Stimulated activated CD8-positive, alpha-beta memory T cell treated with anti-CD3 and anti-CD28 coated beads, Interleukin-15, amount 100 ng/mL, for 24 hours (primary cell): ENCODE measurements around the gene CD177.
"Not testable (repeated sequence)": the region's sequence is repeated elsewhere in the genome, so short reads cannot be mapped to it uniquely, and the experiment has no call there.

Experiments
- DNase-seq: peaks from one replicate; pipeline ENCODE4 v3.0.0-alpha.2; 2020; ENCODE audit warnings: low read depth

CD177 gene, protein sequence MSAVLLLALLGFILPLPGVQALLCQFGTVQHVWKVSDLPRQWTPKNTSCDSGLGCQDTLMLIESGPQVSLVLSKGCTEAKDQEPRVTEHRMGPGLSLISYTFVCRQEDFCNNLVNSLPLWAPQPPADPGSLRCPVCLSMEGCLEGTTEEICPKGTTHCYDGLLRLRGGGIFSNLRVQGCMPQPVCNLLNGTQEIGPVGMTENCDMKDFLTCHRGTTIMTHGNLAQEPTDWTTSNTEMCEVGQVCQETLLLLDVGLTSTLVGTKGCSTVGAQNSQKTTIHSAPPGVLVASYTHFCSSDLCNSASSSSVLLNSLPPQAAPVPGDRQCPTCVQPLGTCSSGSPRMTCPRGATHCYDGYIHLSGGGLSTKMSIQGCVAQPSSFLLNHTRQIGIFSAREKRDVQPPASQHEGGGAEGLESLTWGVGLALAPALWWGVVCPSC

DNA sequence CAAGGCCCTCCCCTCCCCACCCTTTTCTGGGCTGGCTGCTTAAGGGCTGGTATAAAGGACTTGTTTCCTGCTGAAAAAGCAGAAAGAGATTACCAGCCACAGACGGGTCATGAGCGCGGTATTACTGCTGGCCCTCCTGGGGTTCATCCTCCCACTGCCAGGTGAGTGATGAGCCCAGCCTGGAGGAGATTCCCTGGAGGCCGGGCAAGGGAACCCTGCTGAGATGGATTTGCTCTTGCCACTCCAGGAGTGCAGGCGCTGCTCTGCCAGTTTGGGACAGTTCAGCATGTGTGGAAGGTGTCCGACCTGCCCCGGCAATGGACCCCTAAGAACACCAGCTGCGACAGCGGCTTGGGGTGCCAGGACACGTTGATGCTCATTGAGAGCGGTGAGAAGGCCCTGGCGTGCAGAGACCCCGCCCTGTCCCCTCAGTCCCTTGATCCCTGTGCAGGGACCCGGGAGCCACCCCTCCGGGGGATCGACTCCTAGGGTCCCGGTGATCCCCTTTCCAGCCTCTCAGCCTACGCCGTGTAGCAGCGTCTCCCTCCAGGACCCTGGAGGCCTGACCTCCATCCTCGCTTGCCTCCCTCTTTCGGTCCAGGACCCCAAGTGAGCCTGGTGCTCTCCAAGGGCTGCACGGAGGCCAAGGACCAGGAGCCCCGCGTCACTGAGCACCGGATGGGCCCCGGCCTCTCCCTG is at the start of gene CD177:
Gene CD177, plus strand, starts transcription at position 81 of the 699 bp plus-strand sequence. Its CDS starts 29 bp downstream, at position 110.
- no peak for DNase-seq

DNA sequence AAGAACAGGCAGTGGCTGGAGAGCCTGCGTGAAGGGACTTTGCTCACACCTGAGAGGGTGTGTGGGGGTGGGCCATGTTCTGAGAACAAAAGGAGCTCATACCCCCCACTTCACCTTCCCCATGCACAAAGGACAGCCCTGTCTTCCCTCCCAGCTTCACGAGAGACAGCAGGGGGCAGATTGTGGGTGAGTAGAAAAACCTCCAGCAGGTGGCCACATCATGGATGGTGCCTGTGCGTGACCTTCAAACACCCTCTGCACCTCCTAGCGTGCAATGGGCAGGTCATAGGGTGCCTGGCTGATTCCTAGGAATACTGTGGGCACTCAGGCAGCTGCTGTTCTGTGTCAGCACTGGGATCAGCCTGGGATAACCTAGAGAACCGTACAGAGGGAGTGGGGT is 47.8 kb upstream of the CD177 start:
- DNase-seq, result no peak

DNA sequence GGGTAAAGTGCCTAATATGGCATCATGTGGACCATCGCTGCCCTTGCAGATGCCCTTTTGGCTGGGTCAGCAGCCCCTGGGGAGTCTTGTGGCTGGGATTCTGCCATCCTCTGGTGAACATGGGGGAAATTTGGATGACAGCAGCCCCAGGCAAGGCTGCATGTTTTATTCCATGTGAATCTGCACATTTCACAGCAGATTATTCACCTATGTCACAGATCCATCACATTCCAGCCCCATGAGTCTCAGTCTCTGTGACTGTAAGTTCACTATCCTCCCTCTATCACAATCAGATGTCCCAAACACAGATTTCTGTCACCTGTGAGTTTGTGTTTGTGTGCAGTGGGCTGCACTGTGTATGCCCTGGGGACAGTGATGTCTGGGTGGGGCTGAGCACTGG is 47.4 kb upstream of the CD177 start:
- no peak for DNase-seq

DNA sequence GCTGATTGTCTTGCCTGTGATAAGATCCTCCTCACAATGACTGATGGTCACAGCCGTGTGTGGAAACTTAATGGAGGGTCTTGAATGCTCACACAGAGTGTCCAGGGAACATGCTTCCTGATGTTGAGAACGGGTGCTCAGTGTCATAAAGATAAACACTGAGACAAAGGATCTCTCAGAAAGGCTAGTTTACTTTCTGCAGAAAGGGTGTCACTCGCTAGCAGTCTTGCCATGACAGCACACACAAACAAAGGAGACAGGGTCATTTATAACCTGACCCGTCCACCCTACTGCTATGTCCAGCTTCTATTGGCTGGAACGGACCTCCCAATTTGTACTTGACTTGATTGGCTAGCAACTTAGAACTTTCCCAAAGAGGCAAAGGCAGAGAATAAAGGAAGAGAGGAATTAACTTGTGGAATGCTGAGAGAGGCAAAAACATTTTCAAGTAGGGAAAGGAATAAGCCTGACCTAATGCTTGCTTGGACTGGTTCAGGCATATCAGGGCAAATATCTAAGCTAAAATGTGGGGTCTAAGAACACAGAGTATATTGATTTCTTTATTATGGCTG is 45.2 kb upstream of the CD177 start:
- DNase-seq, result no peak

DNA sequence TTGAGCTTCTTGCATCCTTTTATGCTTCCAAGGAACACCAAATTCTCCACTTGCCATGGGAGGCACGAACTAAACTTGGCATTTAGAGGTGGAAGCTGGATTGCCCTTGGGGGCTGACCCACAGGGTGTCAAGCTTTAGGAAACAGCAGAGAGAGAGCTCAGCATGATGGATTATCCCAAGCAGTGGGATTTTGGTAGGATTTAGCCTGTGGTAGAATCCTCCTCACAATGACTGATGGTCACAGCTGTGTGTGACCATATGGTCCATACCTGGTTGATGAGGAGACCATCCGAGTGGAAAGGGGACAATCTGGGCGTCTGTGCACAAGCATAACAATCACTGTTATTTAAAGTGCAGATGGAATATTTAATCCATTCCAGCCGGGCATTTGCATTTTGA is 44.0 kb upstream of the CD177 start:
- DNase-seq, result no peak

DNA sequence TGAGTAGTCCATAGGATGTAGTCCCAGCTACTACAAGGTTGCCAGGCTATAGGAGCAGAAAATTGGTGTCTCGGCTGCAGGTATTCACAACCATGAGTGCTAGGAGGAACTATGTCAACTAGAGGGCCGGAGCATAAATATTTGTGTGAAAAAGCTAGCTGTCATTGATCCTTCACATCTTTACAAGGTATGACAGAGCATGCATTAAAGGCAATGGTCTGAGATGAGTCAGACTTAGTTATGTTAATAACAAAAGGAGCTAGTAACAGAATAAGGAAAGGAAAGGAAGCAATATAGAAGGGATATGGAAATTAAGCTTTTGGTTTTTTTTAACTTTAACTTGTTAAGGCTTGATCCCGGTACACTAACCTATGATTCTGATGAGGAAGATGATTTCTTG is 43.3 kb upstream of the CD177 start:
- DNase-seq, result no peak

DNA sequence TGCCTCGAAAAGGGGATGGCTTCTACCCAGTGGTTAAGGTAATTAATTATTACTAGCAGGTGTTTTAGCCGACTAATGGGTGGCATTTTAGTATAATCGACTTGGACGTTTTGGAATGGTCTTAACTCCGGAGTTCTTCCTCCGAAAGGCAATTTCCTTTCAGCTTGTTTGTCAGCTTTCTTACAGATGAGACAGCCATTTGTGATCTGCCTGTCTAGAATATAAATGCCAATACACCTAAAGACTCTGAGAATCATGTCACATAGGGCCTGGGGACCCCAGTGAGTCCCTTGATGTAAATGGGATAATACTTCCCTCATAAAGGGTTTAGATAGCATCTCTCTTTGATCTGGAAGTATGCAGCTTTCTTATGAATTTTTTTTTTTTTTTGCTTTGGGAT is 42.2 kb upstream of the CD177 start:
- no peak for DNase-seq

DNA sequence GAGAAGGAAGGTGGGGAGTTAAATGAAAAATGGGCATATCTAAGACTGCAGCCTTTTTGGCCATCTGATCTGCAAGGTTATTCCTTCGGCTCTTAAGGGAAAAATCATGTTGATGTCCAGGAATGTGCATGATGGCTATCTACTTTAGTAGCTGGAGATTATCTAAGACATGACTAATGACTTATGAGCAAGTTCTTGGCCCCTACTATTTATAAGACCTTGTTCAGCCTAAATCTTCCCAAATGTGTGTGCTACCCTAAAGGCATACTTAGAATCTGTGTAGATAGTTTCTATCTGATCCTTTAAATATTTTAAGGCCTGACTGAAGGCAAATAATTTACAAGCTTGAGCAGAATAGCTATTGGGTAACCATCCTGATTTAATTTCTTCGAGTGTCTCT is 41.8 kb upstream of the CD177 start:
- DNase-seq, result no peak

DNA sequence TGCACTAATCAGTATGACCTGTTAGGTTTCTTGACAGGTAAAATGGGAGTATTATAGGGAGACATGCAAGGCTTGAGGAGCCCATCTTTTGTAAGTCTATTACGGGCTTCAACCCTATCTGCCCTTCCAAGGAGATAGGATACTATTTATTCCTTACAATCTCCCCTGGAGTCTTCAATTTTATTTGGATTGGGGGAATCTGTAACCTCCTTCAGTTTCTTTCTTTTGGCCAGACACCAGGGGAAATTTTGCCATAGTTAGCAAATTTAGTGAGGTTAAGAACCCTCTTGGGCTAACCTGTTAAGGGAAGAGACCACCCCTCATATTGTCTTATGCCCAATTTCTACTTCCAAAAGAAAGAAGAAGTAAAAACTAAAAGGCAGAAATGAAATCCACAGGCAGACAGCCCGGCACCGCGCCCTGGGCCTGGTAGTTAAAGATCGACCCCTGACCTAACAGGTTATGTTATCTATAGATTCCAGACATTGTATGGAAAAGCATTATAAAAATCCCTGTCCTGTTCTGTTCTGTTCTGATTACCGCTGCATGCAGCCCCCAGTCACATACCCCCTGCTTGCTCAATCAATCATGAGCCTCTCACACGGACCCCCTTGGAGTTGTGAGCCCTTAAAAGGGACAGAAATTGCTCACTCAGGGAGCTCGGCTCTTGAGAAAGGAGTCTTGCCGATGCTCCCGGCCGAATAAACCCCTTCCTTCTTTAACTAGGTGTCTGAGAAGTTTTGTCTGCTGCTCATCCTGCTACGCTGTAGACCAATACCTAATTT is 39.6 kb upstream of the CD177 start:
- no peak for DNase-seq

DNA sequence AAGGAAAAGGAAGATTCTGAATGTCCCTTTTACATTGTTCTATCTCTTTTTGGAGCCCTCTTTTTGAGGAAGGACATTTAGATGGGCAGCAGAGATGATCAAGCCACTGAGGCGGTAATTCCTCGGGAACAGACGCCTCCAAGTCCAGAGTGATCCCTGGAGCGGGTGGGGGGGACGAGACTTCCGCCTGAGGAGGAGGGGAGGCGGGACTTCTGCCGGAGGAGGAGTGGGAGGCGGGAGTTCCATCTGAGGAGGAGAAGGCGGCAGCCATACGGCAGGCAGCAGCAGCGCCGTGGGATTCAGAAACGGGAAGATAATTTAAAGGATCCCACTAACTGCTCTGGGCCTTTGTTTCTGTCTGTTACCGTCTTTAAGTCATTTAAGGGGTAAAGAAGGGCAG is 37.6 kb upstream of the CD177 start:
- DNase-seq, result no peak

DNA sequence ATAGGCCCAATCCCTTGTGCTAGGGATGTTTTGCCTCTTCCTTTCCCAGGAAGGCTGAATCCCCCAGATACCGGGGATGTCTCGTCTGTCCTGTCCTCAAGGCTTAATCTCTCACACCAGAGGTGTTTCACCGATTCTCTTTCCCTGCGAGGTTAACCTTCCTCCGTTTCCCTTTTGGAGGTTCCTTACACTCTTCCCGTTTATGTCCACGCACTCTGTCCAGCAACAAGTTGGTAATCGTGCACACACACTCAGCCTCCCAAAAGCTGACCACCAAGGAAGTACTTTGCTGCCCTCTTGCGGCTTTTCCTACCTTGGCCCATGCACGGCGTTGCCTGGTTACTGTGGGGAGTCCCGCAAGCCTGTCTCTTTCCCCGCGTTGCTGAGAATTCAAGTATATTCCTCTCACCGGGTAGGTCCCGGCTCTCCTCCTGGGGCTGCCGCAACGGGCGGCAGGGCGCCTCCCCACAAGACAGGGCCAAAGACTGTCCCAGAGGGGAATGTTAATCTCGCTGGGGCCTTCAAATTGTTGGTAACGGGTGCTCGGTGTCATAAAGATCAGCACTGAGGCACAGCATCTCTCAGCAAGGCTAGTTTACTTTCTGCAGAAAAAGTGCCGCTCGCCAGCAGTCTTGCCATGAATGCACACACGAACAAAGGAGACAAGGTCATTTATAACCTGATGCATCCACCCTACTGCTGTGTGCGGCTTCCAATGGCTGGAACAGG is 36.7 kb upstream of the CD177 start:
- no peak for DNase-seq

DNA sequence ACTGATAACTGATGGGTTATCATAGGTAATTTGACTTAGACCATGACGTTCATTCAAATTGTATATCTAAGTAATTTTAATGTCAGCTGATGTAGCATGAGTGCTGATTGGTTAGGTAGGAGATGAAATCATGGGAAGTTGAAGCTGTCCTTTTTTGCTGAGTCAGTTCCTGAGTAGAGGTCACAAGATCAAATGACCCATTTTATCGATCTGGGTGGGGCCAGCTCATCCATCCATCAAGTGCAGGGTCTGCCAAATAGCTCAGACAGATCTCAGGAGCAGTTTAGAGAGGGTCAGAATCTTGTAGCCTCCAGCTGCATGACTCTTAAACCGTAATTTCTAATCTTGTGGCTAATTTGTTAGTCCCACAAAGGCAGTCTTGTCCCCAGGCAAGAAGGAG is 35.3 kb upstream of the CD177 start:
- DNase-seq, result no peak

DNA sequence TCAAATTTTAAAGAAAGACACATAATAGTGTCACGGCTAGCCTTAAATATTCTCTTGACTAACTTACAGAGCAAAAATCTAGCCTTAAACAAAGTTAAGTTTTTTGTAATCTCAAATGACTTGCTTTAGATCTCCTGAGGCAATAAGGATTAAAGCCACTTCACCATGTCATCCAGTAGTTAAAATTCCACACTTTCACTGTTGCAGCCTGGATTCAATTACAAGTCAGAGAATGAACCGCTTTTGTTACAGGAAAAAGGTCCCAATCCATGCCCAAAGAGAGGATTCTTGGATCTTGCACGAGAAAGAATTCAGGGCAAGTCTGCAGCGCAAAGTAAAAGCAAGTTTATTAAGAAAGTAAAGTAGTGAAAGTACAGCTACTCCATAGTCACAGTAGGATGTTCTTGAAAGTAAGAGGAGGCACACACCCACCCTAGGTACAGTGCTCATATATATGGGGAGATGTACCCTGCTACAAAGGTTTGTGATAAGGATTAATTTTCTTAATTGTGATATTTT is 34.6 kb upstream of the CD177 start:
- no peak for DNase-seq

DNA sequence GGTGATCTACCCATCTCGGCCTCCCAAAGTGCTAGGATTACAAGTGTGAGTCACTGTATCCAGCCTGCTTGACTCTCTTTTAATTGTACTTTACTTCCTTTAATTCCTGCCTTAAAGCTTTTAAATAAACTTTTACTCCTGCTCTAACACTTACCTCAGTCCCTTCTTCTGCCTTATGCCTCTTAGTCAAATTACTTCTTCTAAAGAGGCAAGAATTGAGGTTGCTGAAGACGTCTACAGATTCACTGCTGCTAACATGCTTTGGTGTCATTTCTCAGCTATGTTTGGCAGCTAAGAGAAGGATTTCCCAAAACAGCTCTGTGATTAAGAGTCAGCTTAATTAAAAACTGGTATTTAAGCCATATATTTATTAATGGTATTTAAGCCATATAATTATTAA is 32.9 kb upstream of the CD177 start:
- DNase-seq, result no peak

DNA sequence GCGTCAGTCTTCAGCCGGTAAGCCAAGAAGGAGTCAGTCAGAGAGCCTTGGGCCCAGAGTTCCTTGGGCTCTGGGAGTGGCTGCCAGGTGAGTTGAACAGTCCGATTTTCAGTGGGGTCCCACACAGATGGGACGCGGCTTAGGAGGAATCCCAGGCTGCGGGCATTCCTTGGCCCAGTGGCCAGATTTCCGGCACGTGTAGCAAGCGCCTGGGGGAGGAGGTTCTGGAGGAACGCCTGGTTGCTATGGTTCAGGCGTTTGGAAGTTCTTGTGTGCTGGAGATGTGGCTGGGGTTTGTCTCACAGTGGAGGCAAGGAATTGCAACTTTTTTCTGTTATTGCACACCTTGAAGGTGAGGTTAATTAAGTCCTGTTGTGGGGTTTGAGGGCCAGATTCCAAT is 26.7 kb upstream of the CD177 start:
- DNase-seq, result not testable (repeated sequence)

DNA sequence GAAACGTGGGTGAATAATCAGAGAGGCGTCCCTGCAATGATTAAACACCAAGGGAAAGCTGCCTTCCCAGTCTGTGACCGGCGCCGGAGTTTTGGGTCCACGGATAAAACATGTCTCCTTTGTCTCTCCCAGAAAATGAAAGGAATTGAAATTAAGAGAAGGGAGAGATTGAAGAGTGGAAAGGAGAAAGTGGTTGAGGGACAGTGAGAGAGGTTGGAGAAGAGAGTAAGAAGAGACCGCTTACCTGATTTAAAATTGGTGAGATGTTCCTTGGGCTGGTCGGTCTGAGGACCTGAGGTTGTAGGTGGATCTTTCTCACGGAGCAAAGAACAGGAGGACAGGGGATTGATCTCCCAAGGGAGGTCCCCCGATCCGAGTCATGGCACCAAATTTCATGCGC is 24.9 kb upstream of the CD177 start:
- DNase-seq, result not testable (repeated sequence)

DNA sequence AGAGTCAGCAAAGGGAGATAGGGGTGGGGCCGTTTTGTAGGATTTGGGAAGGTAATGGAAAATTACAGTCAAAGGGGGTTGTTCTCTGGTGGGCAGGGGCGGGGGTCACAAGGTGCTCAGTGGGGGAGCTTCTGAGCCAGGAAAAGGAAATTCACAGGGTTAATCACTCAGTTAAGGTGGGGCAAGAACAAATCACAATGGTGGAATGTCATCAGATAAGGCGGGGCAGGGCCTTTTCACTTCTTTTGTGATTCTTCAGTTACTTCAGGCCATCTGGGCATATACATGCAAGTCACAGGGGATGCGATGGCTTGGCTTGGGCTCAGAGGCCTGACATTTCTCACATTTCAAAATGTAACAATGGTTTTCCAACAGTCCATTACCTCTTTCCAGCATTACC is 24.4 kb upstream of the CD177 start:
- DNase-seq, result not testable (repeated sequence)

DNA sequence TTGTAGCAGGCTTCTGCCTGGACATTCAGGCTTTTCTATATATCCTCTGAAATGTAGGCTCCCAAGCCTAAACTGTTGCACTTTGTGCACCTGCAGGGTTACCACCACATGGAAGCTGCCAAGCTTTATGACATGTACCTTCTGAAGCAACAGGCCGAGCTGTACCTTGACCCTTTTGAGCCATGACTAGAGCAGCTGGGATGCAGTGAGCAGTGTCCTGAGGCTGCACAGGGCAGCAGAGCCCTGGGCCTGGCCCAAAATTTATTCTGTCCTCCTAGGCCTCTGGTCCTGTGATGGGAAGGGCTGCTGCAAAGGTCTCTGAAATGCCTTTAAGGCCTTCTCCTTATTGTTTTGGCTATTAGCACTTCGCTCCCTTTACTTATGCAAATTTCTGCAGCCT is 23.5 kb upstream of the CD177 start:
- DNase-seq, result no peak

DNA sequence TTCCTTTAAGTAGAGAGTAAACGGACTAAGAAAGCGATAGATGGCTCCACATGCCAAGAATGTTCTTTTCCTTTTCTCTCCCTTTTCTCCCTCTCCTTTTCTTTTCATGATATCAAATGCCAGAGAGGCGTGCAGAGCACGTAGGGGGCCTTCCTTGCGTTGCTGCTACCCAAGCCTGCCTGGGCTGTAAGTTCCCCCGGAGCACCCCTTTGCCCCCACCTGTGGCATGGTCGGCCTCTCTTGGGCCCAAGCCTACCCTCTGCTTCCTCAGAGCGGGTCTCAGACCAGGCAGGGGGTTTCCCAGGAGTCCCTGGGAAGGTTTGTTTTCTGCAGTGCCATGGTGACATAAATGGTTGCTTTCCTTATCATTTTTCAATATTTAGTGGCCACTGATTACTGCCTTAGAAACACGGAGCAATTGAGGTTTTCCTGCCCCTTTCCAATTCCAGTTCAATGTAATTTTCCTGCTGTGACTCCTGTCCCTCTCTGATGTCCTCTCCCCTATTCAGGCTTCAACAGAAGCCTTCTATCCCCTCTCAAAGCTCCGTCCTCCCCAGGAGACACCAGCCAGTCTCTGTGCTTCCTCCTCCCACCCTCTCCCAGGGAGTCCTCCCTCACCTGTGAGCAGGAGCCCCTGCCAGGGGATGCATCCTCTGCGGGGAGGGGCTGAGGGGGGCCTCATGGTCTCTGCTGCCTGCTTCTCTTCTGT is 22.6 kb upstream of the CD177 start:
- no peak for DNase-seq

DNA sequence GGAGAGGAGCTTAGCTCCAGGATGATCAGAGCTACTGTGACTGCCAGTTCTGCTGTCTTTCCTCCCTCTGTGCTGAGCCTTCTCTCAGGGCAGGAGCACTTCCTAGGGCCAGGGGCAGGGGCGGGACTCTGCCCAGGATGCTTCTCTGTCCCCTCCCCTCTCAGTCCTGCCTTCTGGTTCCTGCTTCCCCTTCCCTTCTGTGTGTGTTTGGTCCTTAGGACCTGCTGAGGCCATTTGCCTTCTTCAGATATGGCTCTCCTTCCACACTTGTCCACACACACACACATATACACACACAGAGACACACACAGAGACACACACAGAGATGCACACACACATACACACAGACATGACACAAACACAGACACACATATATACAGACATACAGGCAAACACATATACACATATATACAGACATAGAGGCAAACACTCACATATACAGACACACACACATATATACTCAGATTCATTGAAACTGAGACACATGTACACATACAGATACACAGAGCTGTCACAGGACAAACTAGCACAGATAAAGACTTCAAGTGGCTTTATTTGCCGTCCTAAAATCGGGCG is 22.0 kb upstream of the CD177 start:
- no peak for DNase-seq
